ENCODE measurements around the gene LANCL2. TPM values are rescaled to one million over a fixed set of nuclear protein-coding genes. Genes with fewer than 3 reads are reported as not detected.
A peak's percentile ranks its signal among the peaks of the same experiment; 100 is the strongest.

The LANCL2 gene
- total and polyA plus RNA-seq, 8 donors: 4.9 to 25.9 (median 16.4) TPM

GRCh38 chr7:55386541-55386940, 21.4 kb downstream of the LANCL2 start:
- no peak for DNase-seq
- Histone ChIP-seq H3K36me3 (peaks cover 0 to 7% (median 0%) of the 10 kb centered on the region in 4 donors), H3K27ac (no peak overlapping the region), H3K27me3 (no peaks in the 10 kb centered on the region), H3K4me3 (no peak overlapping the region), H3K9me3 (peaks cover 0 to 36% (median 18%) of the 10 kb centered on the region in 4 donors), H3K4me1 (no peaks in the 10 kb centered on the region)
- 95 to 99% (median 98%) methylated on average over 4 of the region's 4 CpGs for WGBS, 5 donors
- intact Hi-C loops (cut with DNase I; ENCODE audit: low total_unique reads): no loop called here
- TF ChIP-seq POLR2AphosphoS5 (IDR thresholded peaks at IDR 0.05) (no peak), POLR2A (IDR thresholded peaks at IDR 0.05) (no peak), EP300 (IDR thresholded peaks at IDR 0.05) (no peak), CTCF (IDR thresholded peaks at IDR 0.05) (no peak)

- H3K27me3 ChIP-seq: no peaks in the 10 kb centered on the region
- H3K4me1 ChIP-seq: no peaks in the 10 kb centered on the region
- no peak for TF ChIP-seq CTCF (IDR thresholded peaks at IDR 0.05)
- TF ChIP-seq POLR2A (IDR thresholded peaks at IDR 0.05): no peak
- TF ChIP-seq EP300 (IDR thresholded peaks at IDR 0.05): no peak
- TF ChIP-seq POLR2AphosphoS5 (IDR thresholded peaks at IDR 0.05): no peak
- DNase-seq: peak in 1 of 2 donors; percentile 17
- H3K27ac ChIP-seq: no peak overlapping the region
- H3K36me3 ChIP-seq: peaks cover 0 to 13% (median 6%) of the 10 kb centered on the region in 4 donors
- peaks cover 0 to 36% (median 18%) of the 10 kb centered on the region in 4 donors for H3K9me3 ChIP-seq
- 82 to 89% (median 87%) methylated on average over 7 of the region's 7 CpGs for WGBS, 5 donors
- H3K4me3 ChIP-seq: no peak overlapping the region
- intact Hi-C loops (cut with DNase I; ENCODE audit: low total_unique reads): no loop called here
Measured at GRCh38 chr7:55387062-55387965, 22.2 kb downstream of the LANCL2 start.

- Histone ChIP-seq H3K4me3 (no peak overlapping the region), H3K27me3 (no peaks in the 10 kb centered on the region), H3K36me3 (peaks cover 0 to 72% (median 51%) of the 10 kb centered on the region in 4 donors), H3K27ac (no peak overlapping the region), H3K4me1 (no peaks in the 10 kb centered on the region), H3K9me3 (no peaks in the 10 kb centered on the region)
- WGBS, 5 donors: 88 to 94% (median 93%) methylated on average over 11 of the region's 11 CpGs
- TF ChIP-seq CTCF (IDR thresholded peaks at IDR 0.05): no peak
- no peak for TF ChIP-seq EP300 (IDR thresholded peaks at IDR 0.05)
- TF ChIP-seq POLR2AphosphoS5 (IDR thresholded peaks at IDR 0.05): no peak
- TF ChIP-seq POLR2A (IDR thresholded peaks at IDR 0.05): no peak
- no peak for DNase-seq
- intact Hi-C loops (cut with DNase I; ENCODE audit: low total_unique reads): no loop called here
Measured at GRCh38 chr7:55396233-55396785, 31.2 kb downstream of the LANCL2 start.

- WGBS, 5 donors: 92 to 99% (median 96%) methylated on average over 3 of the region's 3 CpGs
Measured at GRCh38 chr7:55397617-55398016, 32.5 kb downstream of the LANCL2 start.

More at GRCh38 chr7:55397617-55398016, 32.5 kb downstream of the LANCL2 start:
- H3K36me3 ChIP-seq: peaks cover 0 to 62% (median 43%) of the 10 kb centered on the region in 4 donors
- intact Hi-C loops (cut with DNase I; ENCODE audit: low total_unique reads): no loop called here
- H3K4me1 ChIP-seq: no peaks in the 10 kb centered on the region
- H3K27ac ChIP-seq: no peak overlapping the region
- TF ChIP-seq CTCF (IDR thresholded peaks at IDR 0.05) (no peak), POLR2A (IDR thresholded peaks at IDR 0.05) (no peak), EP300 (IDR thresholded peaks at IDR 0.05) (no peak), POLR2AphosphoS5 (IDR thresholded peaks at IDR 0.05) (no peak)
- H3K27me3 ChIP-seq: no peaks in the 10 kb centered on the region
- H3K4me3 ChIP-seq: no peak overlapping the region
- H3K9me3 ChIP-seq: no peaks in the 10 kb centered on the region
- no peak for DNase-seq

Measured in stomach (tissue), 9 donors.